HG03097 (cell line): ENCODE results near the gene CACNA1I.

Experiments used
- ATAC-seq: cut with Tn5 transposase; IDR thresholded peaks from one replicate; pipeline ENCODE4 v1.9.1; 2021; ENCODE audit not compliant: unreplicated experiment, low FRiP score

The CACNA1I gene

DNA sequence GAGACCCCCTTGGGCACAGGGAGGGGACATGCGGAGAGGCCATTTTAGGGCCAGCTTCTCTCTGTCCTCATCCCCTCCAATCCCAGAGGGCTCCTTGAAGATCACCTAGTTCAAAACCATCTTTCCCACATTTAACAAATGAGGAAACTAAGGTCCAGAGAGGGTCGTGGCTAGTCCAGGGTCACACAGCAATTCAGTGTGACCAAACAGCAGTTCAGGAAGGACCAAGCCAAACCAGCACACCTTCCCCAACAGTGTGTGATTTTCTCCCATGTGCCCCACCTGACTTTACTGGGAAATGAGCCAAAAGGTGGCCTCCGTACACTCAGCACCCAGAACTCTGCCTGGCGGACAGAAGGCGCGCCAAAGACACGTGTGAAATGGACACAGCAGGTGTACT is 51.3 kb downstream of the CACNA1I start:
- no peak for ATAC-seq

DNA sequence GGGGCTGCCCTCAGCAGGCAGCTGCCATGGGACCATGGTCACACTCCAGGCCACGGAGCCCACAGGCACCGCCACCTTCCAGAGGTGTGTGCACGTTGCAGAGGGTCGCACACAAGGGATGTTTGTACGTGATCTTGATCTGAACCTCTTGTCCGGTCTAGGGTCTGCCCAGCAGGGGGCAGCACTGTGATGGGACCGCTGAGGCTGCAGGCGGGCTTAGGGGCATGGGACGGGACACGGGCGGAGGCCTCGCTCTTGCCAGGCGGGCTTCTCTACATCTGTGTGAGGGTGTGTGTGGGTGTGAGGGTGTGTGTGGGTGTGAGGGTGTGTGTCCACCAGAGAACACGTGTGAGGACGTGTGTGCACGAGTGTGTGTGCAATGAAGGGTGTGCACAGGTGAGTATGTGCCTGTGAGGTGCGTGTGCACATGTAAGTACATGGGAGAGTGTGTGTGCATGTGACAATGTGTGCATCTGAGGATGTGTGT is 52.4 kb downstream of the CACNA1I start:
- ATAC-seq = no peak

DNA sequence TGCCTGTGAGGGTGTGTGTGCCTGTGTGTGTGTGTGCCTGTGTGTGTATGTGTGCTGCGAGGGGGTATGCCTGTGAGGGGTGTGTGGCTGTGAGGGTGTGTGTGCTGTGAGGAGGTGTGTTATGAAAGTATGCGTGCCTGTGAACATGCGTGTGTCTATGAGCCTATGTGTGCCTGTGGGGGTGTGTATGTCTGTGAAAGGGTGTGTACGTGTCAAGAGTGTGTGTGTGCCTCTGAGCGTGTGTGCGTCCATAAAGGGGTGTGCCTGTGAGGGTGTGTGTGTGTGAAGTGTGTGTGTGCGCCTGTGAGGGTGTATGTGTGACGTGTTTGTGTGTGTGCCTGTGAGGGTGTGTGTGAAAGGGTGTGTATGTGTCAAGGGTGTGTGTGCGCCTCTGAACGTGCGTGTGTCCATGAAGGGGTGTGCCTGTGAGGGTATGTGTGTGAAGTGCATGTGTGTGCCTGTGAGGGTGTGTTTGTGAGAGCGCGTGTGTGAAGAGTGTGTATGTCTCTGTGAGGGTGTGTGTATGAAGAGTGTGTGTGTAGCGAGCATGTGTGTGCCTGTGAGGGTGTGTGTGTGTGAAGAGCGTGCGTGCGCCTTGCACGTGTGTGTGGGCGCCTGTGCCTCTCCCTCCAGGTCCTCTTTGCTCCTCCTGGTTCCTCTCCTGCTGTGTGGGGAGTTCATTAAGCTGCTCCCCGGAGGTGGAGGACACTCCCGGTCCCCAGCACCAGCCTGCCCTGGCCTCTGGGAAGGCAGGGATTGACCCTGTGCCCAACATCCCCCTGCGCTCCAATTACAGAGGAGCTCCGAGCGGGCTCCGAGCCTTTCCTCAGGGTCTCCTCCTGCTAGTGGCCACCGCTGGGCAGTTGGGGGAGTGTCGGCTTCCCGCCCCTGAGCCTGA is 53.3 kb downstream of the CACNA1I start:
- ATAC-seq = no peak

DNA sequence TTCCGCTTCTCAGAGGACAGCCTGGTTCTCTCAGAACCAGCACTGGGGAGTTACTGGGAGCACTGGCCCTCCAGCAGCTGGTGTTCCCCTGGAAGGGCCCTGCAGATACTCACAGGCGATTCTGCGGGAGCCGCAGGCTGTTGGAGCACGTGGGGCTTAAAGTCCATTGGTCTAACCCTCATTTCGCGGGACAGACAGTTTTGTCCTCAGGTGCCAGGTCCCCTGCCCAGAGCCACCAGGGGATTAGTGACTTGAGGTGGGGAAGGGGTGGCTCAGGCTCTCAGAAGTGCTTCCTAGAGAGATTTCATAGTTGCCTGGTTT is 53.9 kb downstream of the CACNA1I start:
- ATAC-seq = no peak

DNA sequence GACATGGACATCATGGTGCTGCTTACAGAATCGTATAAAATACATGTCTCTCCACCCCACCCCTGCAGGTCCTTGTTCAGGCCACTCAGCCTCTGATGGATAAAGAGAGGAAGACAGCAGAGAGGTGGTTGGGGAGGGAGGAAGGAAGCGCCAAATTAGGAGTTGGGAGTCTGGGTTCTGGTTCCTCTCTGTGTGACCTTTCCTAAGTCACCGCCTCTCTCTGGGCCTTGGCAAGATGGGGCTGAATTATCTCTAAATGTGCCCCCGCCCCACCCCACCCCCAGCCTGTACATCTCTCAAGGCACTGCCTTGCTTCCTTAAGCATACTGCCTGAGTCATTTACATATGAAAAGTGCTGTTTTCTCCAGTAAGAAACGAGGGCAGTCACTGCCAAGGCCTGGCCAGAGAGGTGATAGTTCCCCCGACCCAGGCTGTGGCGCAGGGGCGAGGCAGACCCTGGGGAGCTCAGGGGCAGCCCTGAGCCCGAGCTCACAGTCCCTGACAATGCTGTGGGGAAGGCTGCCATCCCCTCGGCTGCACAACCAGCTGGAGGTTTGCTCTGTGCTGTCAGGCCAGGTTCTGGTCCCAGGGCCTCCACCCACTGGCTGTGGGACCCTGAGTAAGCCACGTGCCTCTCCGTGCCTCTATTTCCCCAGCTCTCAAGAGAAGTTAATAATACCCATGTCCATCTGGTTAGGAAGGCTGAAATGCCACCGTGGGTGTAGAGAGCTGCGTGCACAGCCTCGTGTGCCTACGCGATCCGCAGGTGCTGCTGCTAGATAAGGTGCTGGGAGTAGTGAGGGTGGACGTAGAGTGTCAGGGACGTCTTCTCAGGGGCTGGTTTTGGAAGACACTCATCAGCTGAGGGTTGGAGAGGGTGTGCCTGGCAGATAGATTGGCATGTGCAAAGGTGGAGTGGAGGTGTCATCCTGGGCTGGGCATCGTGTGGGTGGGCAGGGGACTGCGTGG is 55.3 kb downstream of the CACNA1I start:
- no peak for ATAC-seq

DNA sequence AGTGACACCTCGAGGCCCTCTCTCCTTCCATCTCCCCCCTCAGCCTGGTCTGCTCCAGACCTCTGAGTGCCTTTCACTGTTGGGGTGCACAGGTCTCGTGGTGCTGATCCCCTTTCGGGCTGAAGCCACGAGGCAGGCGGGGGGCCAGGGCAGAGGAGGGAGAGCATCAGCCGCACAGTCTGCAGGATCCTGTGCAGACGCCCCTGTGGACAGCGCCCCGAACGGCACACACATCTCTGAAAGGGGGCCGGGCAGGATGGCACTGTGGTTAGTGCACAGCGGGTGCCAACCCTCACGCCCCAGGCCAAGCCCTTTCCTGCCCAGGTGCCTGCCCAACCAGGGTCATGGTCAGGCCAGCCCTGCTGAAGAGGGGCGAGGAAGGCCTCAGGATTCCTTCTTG is 56.7 kb downstream of the CACNA1I start:
- ATAC-seq = no peak

DNA sequence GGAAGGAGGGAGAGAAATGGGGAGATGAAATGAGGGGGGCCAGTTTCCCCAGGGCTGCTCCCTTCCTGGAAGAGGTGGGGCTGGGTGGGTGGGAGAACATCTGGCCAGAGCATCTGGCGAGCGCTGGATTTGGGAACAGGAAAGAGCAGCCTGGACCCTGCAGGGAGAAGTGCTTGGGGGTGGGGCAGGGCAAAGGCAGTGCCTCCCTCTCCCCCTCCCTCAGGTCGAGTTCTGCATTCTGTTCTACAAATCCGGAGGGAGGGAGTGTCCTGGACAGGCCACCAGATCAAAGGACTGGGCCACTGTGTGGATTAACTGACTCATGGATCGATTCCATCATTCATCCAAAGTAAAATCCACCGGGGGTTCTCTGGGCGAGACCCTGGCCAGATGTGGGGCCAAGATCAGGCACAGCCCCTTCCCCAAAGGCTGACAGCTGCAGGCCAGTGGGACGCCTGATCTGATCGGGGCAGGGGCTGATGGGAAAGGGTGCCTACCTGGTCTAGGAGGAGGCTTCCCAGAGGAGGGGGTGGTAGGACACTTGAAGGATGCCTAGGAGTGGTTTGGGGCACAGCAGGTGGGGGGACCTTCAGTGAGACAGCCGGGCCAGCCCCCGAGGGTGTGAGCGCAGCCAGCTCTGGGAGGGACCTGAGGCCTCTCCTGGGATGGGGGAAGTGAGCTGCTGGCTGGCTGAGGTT is 57.5 kb downstream of the CACNA1I start:
- ATAC-seq = no peak

DNA sequence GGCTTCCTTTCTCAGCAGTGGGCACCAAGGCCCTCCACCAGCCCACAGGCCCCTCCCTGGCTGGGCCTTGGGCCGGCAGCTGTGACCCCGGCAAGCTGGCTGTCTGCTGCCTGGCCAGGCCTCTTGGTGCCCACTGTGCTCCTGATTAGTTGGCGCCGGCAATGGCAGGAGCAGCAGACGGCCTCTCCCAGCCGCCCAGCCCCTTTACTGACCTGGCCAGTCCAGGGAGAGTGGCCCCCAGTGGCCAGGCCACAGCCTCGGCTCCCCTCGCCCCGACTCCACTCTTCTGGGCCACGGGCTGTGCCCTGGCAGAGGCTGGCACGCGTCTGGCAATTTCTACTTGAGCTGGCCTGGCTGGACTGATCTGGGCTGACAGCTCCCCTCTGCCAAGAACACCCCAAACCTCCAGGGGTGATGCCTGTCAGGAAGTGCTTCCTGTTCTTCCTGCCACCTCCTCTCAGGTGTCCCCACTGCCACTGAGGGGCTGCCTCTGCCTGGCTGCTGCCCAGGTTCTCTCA is 58.1 kb downstream of the CACNA1I start:
- no peak for ATAC-seq

DNA sequence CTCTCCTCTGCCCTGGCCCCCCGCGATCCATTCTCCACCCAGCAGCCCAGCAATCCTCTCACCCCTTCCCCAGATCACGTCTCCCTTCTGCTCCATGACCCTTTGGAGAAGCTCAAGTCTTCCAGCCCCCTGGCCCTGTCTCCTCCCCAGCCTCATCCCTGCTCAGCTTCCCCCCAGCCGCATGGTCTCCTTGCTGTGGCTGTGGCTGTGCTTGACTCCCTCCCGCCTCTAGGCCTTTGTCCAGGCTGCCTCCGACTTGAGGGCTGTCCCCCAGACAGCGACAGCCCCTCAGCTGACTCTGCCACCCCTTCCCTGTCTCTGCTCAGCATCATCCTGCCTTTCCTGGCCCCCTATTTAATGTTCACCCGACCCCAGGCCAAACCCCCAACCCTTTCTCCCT is 59.3 kb downstream of the CACNA1I start:
- no peak for ATAC-seq

DNA sequence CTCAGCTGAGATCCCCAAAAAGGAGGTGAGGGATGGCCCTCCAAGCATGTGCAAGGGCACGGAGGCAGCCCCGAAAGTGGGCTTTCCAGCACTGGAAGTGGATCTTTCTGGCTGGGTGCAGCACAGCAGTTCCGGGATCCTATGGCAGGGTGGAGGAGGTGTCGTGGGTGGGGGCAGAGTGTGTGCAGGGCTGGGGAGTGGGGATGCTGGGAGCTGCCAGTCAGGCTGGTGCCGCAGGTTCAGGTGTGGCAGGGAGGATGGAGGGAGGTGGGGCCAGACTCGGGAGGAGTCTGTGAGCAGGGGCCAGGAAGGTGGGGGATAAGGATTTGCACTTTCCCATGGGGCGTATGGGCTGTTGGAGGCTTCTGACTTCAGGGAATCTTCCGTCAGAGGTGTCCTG is 60.2 kb downstream of the CACNA1I start:
- no peak for ATAC-seq

DNA sequence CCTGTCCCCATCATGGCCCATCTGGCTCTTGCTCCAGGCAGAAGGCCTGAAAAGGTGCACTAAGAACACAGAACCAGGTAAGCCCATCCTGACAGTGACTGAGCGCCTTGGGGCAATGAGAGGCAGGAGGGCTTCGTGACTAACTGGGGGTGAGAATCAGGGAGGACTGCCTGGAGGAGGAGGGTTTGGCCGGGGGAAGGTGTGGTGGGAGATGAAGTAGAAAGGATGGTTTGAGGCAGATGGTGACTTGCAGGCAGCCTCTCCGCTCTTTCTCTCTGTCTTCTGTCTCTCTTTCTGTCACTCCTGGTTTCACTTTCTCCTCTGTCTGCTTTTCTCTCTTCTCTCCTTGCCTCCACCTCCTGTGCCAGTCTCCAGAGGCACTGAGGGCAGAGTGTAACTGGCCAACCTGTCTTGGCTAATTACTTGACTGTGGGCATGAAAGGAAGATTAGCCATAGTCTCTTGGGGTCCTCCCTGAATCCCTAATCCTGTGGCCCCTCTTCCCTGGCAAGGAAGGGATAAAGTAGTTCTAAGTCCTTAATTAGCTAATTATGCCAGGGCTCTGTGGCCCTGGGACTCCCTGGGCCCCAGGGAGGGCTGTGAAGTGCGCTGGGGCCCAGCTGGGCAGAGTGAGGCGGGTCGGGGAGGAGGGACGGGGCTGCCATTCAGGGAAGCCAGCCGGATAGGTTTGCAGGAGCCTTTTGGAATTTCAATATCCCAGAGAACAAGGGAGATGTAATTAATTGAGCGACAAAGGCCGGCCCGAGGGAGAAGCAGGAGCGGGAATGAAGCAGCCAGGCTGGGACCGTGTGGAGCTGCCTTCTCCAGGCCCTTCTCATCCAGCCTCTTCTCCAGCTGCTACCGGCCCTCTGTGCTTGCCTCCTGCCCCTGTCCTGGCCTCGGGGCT is 61.1 kb downstream of the CACNA1I start:
- ATAC-seq = no peak

DNA sequence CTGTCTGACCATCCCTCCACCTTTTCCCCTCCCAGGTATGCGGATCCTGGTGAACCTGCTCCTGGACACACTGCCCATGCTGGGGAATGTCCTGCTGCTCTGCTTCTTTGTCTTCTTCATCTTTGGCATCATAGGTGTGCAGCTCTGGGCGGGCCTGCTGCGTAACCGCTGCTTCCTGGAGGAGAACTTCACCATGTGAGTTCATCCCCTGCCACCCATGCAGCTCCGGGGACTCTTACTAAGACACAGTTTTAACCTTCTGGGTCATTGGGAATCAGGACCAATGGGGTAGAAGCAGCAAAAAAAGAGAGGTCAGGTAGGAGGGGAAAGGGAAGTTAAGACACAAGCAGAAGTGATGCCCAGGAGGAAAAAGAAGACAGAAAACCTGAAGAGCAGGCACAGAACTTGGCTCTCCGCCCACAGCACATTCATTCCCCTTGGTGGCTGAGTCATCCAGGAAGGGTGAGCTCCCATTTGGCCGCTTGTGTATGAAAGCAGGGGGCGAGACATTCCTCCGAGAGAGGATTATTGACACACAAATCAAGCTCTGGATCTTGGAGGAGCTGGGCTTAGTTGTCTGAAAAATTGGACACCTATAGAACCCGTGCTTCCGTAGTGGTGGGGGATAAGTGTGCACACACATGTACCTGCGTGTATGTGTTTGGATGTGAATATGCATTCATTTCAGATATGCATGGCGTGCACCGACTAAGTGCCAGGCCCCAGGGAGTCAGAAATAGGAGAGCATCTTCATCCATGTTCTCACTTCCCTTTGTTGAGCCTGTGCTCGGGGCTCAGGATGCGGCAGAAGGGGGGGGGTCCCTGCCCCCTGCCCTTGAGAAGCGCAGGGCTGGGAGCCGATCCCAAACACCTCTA is 64.2 kb downstream of the CACNA1I start:
- ATAC-seq = no peak

DNA sequence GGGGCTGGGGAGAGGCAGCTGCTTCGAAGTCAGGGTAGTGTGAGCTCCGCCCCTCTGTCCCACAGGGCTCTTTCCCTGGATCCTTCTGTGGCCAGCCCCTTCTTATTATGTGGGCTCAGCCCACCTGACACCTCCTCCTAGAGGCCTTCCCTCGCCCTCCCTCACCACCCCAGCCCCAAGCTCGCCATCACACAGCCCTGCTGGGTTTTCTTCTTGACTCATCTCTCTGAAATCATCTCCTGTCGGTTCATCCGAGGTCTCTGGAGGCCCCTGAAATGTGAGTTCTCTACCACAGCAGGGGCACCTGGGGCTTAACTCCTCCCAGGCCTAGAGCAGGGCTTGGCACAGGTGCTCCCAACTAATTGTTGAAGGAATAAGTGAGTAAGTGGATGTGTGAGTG is 65.2 kb downstream of the CACNA1I start:
- ATAC-seq = no peak

DNA sequence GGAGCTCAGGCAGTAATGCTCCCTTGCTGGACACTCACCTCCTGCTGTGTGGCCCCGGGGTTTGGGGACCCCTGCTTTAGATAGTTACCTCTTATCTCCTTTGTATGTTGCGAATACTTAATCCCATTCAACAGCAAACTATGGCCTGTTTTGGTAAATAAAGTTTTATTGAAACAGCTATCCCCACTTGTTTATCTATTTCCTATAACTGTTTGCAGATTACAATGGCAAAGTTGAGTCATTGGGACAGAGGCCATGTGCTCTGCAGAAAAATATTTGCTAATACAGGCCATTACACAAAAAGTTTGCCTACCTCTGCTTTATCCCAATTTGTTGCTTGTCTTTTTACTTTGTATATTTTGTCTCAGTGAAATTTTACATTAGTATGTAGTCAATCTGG is 68.4 kb downstream of the CACNA1I start:
- no peak for ATAC-seq

DNA sequence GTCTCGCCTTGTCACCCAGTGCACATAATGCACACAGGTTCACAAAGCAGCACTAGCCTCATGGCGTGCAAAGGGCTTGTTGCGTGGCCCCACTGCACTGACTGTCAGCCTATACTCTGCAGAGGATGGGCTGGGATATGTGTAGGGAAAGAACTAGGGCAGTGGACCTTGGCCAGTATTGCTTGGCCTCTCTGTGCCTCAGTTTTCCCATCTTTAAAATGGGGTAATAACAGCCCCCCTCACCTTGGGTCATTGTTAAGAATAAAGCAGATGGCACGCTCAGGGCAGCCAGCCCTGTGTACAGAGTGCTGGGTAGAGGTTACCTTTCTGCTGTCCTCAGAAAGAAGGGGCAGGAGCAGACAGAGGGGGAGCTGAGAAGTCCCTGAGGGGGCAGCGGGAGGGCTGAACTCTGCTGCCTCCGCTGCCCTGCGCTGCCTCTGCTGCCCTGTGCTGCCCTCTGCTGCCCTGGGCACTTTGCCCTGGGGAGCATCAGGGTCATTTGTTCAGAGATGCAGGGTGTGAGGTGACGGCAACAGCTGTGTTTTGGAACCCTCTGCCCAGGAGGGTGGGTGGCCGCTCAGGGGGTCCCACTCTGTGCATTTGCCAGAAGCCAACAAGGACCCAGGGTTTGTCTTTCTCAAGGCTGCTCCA is 71.2 kb downstream of the CACNA1I start:
- ATAC-seq = no peak

DNA sequence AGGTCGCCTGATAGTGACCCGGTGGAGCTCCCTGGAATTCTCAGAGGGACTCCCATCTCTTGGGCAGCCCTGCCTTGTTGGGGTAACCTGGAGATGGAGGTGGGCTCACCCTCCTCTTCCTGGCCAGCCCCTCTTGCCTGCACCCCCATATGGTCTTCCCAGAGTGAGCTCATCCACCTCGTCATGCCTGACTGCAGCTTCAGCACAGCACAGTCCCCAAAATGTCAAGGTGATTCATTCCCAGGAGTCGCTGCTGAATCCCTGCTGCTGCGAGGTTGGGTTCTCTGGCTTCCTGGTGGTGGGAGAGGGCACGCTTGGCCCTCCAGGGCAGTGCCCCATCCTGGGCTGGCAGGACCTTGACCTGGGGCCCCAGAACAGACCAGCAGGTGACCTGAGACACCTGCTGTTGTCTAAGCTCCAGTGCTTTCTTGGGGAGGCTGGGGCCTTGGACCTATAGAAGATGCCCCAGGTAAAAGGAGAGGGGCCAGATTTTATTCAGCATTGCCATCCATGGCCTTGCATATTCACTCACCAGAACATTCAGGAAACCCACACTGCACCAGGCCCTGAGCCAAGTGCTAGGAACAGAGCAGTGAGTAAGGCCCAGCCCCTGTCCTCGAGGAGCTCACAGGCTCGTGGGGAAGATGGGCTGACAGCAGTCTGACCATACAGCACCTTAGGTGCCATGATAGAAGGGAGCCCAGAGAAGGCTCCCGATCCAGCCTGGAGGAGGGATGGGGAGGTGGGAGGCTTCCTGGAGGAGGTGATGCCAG is 72.9 kb downstream of the CACNA1I start:
- no peak for ATAC-seq

DNA sequence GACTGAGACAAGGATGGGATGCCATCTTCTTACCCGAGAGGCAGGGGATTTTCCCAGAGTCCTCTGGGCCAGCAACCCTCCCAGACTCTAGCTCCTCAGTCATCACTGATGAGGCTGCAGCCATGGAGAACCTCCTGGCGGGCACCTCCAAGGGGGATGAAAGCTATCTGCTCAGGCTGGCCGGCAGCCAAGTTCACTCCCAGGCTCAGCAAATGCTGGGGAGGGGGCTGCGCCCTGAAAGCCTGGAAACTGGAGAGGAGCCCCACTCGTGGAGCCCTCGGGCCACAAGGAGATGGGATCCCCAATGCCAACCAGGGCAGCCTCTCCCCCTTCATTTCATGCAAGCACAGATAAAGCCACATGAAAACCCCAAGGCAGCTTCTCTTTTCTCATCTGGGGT is 75.0 kb downstream of the CACNA1I start:
- ATAC-seq = no peak
